ENCODE results near the gene DYNC2H1. TPM values are rescaled to one million over a fixed set of nuclear protein-coding genes. Genes with fewer than 3 reads are reported as not detected.
"Not testable (repeated sequence)": the region's sequence is repeated elsewhere in the genome, so short reads cannot be mapped to it uniquely, and the experiment has no call there.

The DYNC2H1 gene
- total RNA-seq, 3 donors from 2014 or later = 2.3 to 12.4 (median 5.0) TPM

- peak in 2 of 3 donors; percentile 6 to 27 for DNase-seq
These were observed 677 bp downstream of the DYNC2H1 start for GRCh38 chr11:103109818-103110388.

GRCh38 chr11:103110391-103110790, 1.2 kb downstream of the DYNC2H1 start:
- no peak for DNase-seq
- Histone ChIP-seq H3K9me3 (no peaks in the 10 kb centered on the region), H3K4me1 (ENCODE audit: low read depth) (no peaks in the 10 kb centered on the region), H3K4me3 (no peak overlapping the region), H3K36me3 (ENCODE audit: low read depth) (no peaks in the 10 kb centered on the region)
- ATAC-seq = no peak
- TF ChIP-seq CTCF (IDR thresholded peaks at IDR 0.05) = no peak
- intact Hi-C loops (cut with DNase I, micrococcal nuclease) = no loop called here

More at GRCh38 chr11:103109818-103110388, 677 bp downstream of the DYNC2H1 start:
- no peak for ATAC-seq
- H3K4me1 ChIP-seq (ENCODE audit: low read depth) = no peaks in the 10 kb centered on the region
- H3K36me3 ChIP-seq (ENCODE audit: low read depth) = no peaks in the 10 kb centered on the region
- intact Hi-C loops (cut with DNase I, micrococcal nuclease) = no loop called here
- H3K9me3 ChIP-seq = no peaks in the 10 kb centered on the region
- no peak for TF ChIP-seq CTCF (IDR thresholded peaks at IDR 0.05)
- H3K4me3 ChIP-seq = peak overlapping the region; percentile 23

- Histone ChIP-seq H3K4me3 (no peak overlapping the region), H3K36me3 (ENCODE audit: low read depth) (no peaks in the 10 kb centered on the region), H3K4me1 (ENCODE audit: low read depth) (no peaks in the 10 kb centered on the region), H3K9me3 (no peaks in the 10 kb centered on the region)
- ATAC-seq = no peak
- TF ChIP-seq CTCF (IDR thresholded peaks at IDR 0.05) = no peak
- intact Hi-C loops (cut with DNase I, micrococcal nuclease) = no loop called here
- no peak for DNase-seq
These were observed 2.2 kb downstream of the DYNC2H1 start for GRCh38 chr11:103111400-103111799.

- no peak overlapping the region for H3K4me3 ChIP-seq
- ATAC-seq = no peak
- no peaks in the 10 kb centered on the region for H3K9me3 ChIP-seq
- DNase-seq = no peak
- no peaks in the 10 kb centered on the region for H3K36me3 ChIP-seq (ENCODE audit: low read depth)
- H3K4me1 ChIP-seq (ENCODE audit: low read depth) = no peaks in the 10 kb centered on the region
- intact Hi-C loops (cut with DNase I, micrococcal nuclease) = no loop called here
- no peak for TF ChIP-seq CTCF (IDR thresholded peaks at IDR 0.05)
These were observed 3.1 kb downstream of the DYNC2H1 start for GRCh38 chr11:103112364-103112763.

GRCh38 chr11:103114836-103115235, 5.6 kb downstream of the DYNC2H1 start:
- ATAC-seq = no peak
- no peak for TF ChIP-seq CTCF (IDR thresholded peaks at IDR 0.05)
- Histone ChIP-seq H3K9me3 (no peaks in the 10 kb centered on the region), H3K36me3 (ENCODE audit: low read depth) (no peaks in the 10 kb centered on the region), H3K4me1 (ENCODE audit: low read depth) (no peaks in the 10 kb centered on the region), H3K4me3 (no peak overlapping the region)
- DNase-seq = no peak
- intact Hi-C loops (cut with DNase I, micrococcal nuclease) = no loop called here

- no peaks in the 10 kb centered on the region for H3K9me3 ChIP-seq
- H3K36me3 ChIP-seq (ENCODE audit: low read depth) = no peaks in the 10 kb centered on the region
- ATAC-seq (no peak), DNase-seq (no peak)
- H3K4me3 ChIP-seq = no peak overlapping the region
- no peak for TF ChIP-seq CTCF (IDR thresholded peaks at IDR 0.05)
- intact Hi-C loops (cut with DNase I, micrococcal nuclease) = no loop called here
- H3K4me1 ChIP-seq (ENCODE audit: low read depth) = no peaks in the 10 kb centered on the region
These were observed 16.2 kb downstream of the DYNC2H1 start for GRCh38 chr11:103125462-103125861.

- DNase-seq; intact Hi-C loops (cut with DNase I, micrococcal nuclease); H3K9me3 ChIP-seq: not testable (repeated sequence)
These were observed 32.8 kb downstream of the DYNC2H1 start for GRCh38 chr11:103141986-103142385.

More at GRCh38 chr11:103141986-103142385, 32.8 kb downstream of the DYNC2H1 start:
- not testable (repeated sequence) for H3K4me3 ChIP-seq; ATAC-seq; H3K4me1 ChIP-seq (ENCODE audit: low read depth); H3K36me3 ChIP-seq (ENCODE audit: low read depth)

Measured in mucosa of descending colon (tissue), 3 donors.